ENCODE measurements around the gene HTATIP2.

HTATIP2 gene

DNA sequence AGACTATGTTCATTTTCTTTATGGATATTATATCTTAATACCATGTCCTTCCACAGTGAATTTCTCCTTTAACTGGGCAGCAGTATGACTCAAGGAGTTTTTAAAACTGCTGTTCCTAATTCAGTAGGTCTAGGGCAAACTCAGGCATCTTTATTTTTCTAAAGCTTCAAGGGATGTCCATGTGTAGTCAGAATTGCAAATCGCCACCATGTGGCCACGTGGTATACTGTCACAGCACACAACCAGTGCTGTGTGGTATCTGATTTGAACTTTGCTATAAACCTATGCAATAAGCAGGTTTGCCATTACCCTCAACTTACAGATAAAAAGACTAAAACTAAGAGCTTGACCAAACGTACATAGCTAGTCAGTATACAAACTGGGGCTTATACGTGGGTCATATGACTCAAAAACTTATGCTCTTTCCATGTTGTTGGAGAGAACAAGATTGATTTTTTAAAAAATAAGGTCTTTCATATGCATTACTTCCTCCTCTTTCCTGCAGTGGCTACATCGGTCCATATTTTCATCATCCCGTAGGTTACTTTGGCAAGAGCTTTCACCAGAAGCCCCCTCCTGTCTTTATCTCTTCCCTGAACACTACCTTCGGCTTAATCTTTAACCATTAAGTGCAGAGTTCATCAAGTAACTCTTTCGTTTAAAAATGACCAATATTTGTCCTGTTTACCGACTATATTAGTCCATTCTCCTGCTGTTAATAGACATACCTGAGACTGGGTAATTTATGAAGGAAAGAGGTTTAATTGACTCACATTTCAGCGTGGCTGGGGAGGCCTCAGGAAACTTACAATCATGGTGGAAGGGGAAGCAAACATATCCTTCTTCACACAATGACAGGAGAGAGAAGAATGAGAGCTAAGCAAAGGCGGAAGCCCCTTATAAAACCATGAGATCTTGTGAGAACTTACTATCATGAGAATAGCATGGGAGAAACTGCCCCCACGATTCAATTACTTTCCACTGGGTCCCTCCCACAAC, 8.0 kb upstream of the HTATIP2 start:
- H3K27ac ChIP-seq = no peak overlapping the region
- DNase-seq = no peak
- TF ChIP-seq CTCF (IDR thresholded peaks at IDR 0.05) = peak; percentile 38 to 39
- intact Hi-C loops (cut with DNase I; ENCODE audit: low total_unique reads) = loop anchor here (10.0 kb wide), 1 partner anchor 221 kb away; no protein-coding TSS in a partner anchor
- H3K27me3 ChIP-seq = peaks cover 0 to 8% of the 10 kb centered on the region in 2 donors
- H3K4me3 ChIP-seq = no peak overlapping the region
- H3K9me3 ChIP-seq = no peaks in the 10 kb centered on the region
- no peaks in the 10 kb centered on the region for H3K4me1 ChIP-seq
- no peaks in the 10 kb centered on the region for H3K36me3 ChIP-seq

DNA sequence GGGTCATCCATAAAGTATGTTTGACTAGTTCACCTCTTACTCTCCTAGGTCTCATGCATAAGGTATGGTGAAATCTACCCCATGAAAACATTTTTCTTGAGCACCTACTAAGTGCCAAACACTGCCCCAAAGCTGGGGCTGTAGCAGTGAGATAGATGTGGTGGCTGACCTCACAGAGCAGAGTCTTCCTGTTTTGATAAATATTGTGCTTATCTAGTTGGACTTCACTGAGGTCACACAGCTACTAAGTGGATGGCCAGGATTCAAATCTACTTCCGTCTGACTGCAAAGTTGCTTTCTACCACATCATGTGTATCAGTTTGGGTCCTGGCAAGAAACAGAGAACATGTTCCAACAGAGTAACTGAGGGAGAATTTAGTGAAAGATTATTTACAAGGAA, 6.4 kb upstream of the HTATIP2 start:
- intact Hi-C loops (cut with DNase I; ENCODE audit: low total_unique reads) = loop anchor here (10.0 kb wide), 1 partner anchor 222 kb away; no protein-coding TSS in a partner anchor
- no peak for DNase-seq
- no peaks in the 10 kb centered on the region for H3K4me1 ChIP-seq
- TF ChIP-seq CTCF (IDR thresholded peaks at IDR 0.05) = no peak
- H3K9me3 ChIP-seq = no peaks in the 10 kb centered on the region
- H3K4me3 ChIP-seq = no peak overlapping the region
- H3K36me3 ChIP-seq = no peaks in the 10 kb centered on the region
- no peak overlapping the region for H3K27ac ChIP-seq
- peaks cover 0 to 8% of the 10 kb centered on the region in 2 donors for H3K27me3 ChIP-seq

DNA sequence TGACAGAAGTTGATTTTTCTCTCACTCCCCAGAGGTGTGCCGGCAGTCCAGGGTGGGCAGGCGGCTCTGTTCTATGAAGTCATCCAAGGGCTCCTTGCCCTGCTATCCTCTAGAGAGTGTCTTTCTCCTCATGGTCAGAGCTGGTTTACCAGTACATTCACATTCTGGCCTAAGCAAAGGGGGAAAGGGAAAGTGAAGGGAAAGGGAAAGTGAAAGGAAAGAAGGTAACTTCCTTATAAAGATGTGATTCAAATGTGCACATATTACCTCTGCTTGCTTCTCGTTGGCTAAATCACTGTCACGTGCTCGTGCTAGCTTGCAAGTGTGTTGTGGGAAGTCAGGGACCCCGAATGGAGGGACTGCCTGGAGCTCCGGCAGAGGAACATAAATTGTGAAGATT, 2.9 kb upstream of the HTATIP2 start:
- intact Hi-C loops (cut with DNase I; ENCODE audit: low total_unique reads) = no loop called here
- no peak for TF ChIP-seq CTCF (IDR thresholded peaks at IDR 0.05)
- no peaks in the 10 kb centered on the region for H3K9me3 ChIP-seq
- H3K4me1 ChIP-seq = peaks cover 0 to 14% (median 8%) of the 10 kb centered on the region in 4 donors
- H3K27ac ChIP-seq = no peak overlapping the region
- H3K27me3 ChIP-seq = peaks cover 0 to 8% of the 10 kb centered on the region in 2 donors
- no peak overlapping the region for H3K4me3 ChIP-seq
- DNase-seq = no peak
- H3K36me3 ChIP-seq = no peaks in the 10 kb centered on the region

DNA sequence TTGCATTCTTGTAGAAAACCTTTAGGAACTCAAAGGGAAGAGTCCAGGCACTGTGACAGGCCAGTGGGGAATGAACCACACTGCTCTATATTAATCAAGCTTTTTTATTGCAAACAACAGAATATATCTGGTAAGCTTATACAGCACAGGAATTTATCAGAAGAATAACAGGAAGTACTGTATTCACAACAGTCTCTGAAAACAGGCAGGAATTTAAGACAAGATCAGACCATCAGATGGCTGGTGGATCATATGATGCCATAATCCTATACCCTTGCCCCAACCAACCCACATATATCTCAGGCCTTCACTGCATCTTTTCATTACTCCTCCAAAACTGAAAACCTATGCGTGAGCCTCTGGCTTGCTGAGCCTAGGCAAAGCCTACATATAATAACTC, 1.0 kb upstream of the HTATIP2 start:
- intact Hi-C loops (cut with DNase I; ENCODE audit: low total_unique reads) = no loop called here
- H3K27ac ChIP-seq = no peak overlapping the region
- H3K4me1 ChIP-seq = peaks cover 0 to 33% (median 13%) of the 10 kb centered on the region in 4 donors
- no peak for TF ChIP-seq CTCF (IDR thresholded peaks at IDR 0.05)
- no peak for DNase-seq
- H3K27me3 ChIP-seq = peaks cover 0 to 7% of the 10 kb centered on the region in 2 donors
- no peaks in the 10 kb centered on the region for H3K9me3 ChIP-seq
- H3K36me3 ChIP-seq = no peaks in the 10 kb centered on the region
- H3K4me3 ChIP-seq = no peak overlapping the region

DNA sequence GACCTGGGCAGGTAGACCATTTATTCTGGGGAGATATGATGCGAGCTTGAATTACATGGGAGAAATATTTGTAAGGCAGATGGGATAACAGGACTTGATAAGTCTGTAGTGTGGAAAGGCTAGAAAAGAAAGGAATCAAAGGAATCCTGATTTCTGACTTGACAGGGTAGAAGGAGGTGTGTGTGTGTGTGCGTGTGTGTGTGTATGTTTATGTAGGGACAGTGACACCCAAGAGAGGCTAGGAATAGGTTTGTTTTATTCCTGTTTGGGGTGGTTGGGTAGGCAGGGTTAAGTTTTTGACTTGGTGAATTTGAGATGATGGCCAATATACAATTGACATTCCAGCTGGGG, 390 bp upstream of the HTATIP2 start:
- no peak for DNase-seq
- Histone ChIP-seq H3K4me3 (peak overlapping the region; percentile 73 to 81), H3K36me3 (no peaks in the 10 kb centered on the region), H3K27ac (peak overlapping the region; percentile 91), H3K27me3 (peaks cover 0 to 4% of the 10 kb centered on the region in 2 donors), H3K4me1 (peaks cover 0 to 37% (median 13%) of the 10 kb centered on the region in 4 donors), H3K9me3 (no peaks in the 10 kb centered on the region)
- intact Hi-C loops (cut with DNase I; ENCODE audit: low total_unique reads) = no loop called here
- no peak for TF ChIP-seq CTCF (IDR thresholded peaks at IDR 0.05)
